UCSD-AML1 (cell line): ENCODE data around the gene PALM3.
"Not testable (repeated sequence)": the region's sequence is repeated elsewhere in the genome, so short reads cannot be mapped to it uniquely, and the experiment has no call there.

Experiments
- DNase-seq: peaks from one replicate; lab custom pipeline; 2025; ENCODE audit not compliant: unreplicated experiment; lab: John Stamatoyannopoulos, UW

PALM3 gene

GRCh38 chr19:14059652-14060155 is 2.2 kb downstream of the PALM3 start:
- DNase-seq, result no peak

GRCh38 chr19:14059093-14059480 is 2.8 kb downstream of the PALM3 start:
- peak; percentile 30 for DNase-seq

DNA sequence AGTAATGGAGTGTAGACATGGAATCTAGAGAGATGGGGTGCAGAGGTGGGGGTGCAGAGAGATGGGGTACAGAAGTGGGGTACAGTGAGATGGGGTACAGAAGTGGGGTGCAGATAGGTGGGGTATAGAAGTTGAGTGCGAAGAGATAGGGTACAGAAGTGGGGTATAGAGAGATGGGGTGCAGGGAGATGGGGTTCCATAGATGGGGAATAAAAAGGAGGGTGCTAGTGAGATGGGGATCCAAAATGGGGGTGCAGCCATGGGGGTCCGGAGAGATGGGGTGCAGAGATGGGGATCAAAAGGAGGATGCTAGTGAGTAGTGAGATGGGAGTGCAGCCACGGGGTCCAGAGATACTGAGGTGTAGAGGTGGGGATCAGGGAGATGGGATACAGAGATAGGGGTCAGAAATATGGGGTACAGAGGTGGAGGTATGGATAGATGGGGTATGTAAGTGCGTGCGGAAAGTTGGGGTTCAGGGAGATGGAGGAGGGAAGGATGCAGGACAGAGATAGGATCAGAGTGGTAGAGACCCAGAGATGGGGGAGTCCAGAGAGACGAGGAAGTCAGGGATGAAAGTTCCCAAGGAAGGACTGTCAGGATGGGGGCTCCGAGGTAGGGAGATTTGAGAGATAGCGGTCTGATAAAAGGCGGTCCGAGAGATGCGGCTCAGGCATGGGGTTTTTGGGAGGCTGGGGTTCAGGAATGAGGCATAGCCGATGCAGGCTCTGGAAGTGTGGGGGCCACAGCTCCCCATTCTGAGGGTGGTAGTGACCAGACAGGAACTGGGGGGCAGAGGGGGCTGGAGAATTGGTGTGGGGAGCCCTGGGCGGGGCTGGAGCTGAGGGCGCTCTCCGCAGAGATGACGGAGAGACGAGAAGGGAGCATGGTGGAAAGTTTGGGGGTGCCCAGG is 3.4 kb downstream of the PALM3 start:
- DNase-seq, result no peak

DNA sequence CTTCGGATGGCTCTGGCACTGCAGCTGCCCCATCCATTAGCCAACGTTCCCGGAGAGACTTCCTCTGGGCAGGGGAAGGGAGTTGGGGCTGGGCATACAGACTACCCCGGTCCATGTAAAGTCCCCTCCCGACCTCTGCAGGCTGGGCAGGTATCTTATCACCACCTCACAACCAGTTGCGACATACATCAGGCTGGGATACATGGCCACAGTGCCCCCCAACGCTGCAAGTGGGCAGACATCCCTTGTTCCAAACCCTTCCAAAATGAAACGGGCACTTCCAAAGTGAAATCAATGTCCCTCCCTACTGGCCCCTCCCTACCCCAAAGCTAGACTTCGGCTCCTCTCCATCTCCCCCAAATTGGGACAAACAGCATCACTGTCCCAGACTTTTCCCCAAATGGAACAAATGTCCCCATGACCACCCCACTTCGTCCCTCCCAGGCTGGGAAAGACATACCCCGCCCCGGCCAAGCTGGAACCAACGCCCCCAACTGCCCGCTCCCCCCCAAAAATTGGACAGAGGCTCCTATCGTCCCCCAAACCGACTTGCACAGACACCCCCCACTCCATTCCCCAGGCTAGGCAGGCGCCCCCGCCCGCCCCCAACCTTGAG is 5.0 kb downstream of the PALM3 start:
- no peak for DNase-seq

GRCh38 chr19:14056069-14056666 is 5.7 kb downstream of the PALM3 start:
- no peak for DNase-seq

DNA sequence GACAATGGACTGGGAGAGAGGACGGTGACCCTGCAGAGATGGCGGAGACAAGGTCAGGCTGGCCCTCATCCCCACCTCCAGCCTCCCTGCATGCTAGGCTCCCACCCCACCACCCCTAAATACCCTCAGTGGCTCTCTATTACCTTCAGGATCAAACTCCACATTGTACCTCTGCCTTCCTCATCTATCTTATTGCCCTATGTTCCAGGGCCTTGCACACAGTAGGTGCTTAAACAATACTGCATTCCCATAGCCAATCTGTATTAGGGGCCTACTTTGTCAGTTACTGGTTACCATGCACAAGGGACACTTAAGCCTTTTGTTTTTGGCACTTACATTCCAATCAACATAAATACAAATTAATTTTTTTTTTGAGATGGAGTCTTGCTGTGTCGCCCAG is 6.5 kb downstream of the PALM3 start:
- no peak for DNase-seq

- DNase-seq, result peak; percentile 41
Measured at GRCh38 chr19:14054721-14055120, 7.2 kb downstream of the PALM3 start.

- DNase-seq, result no peak
Measured at GRCh38 chr19:14054099-14054498, 7.8 kb downstream of the PALM3 start.

DNA sequence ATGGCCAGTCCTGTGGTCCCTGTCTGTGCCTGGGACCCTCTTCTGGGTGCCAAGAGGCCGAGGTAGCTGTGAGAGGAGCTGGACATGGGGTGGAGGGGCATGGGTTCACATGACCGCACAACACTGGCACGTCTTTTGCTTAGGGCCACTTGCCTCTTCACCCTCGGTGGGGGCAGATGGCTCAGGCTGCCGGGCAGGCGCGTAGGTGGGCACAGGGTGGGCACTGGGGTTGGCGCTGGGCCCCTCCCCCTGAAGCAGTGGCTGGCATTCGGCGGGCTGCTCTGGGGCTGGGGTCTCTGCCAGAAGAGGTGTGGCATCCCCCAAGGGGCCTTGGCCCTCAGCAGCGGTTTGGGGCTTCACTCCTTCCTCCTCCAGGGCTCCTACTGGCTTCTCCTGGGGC is 8.4 kb downstream of the PALM3 start:
- no peak for DNase-seq

DNA sequence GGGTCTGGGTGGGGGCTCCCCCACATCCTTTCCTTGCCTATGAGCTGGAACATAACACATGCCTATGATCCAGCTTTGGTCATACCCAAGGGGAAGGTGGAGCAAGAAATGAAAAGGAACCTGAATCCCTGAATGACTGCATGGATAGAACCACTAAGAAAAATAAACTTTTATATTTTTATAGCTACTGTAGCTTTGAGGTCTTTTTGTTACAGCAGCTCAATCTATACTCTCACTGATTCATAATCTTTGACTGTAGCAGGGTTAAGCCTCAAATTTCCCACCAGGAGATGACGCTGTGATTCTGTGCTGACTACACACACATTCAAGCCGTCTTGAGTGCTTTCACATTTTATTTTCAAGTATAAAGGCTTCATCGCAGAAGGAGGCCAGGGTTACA is 8.8 kb downstream of the PALM3 start:
- DNase-seq, result no peak

- DNase-seq, result no peak
Measured at GRCh38 chr19:14052470-14052869, 9.4 kb downstream of the PALM3 start.

- DNase-seq, result no peak
Measured at GRCh38 chr19:14051980-14052379, 9.9 kb downstream of the PALM3 start.

DNA sequence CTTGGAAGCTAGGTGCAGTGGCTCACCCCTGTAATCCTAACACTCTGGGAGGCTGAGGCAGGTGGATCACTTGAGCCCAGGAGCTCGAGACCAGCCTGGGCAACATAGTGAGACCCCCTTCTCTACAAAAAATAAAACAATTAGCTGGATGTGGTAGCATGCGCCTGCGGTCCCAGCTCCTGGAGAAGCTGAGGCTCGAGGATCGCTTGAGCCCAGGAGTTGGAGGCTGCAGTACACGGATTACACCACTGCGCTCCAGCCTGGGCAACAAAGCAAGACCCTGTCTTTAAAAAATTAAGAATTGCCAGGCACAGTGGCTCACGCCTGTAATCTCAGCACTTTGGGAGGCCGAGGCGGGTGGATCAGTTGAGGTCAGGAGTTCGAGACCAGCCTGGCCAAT is 10.9 kb downstream of the PALM3 start:
- DNase-seq, result not testable (repeated sequence)

GRCh38 chr19:14050512-14050911 is 11.4 kb downstream of the PALM3 start:
- no peak for DNase-seq

- peak; percentile 71 for DNase-seq
Measured at GRCh38 chr19:14048443-14049153, 13.3 kb downstream of the PALM3 start.

DNA sequence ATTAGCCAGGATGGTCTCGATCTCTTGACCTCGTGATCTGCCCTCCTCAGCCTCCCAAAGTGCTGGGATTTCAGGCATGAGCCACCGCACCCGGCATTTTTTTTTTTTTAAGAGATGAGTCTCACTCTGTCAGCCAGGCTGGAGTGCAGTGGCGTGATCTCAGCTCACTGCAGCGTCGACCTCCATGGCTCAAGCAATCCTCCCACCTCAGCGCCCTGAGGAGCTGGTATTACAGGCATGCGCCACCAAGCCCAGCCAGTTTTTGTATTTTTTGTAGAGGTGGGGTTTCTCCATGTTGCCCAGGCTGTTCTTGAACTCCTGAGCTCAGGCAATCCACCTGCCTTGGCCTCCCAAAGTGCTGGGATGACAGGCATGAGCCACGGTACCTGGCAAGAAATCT is 14.0 kb downstream of the PALM3 start:
- not testable (repeated sequence) for DNase-seq

- not testable (repeated sequence) for DNase-seq
Measured at GRCh38 chr19:14042659-14043608, 18.9 kb downstream of the PALM3 start.

DNA sequence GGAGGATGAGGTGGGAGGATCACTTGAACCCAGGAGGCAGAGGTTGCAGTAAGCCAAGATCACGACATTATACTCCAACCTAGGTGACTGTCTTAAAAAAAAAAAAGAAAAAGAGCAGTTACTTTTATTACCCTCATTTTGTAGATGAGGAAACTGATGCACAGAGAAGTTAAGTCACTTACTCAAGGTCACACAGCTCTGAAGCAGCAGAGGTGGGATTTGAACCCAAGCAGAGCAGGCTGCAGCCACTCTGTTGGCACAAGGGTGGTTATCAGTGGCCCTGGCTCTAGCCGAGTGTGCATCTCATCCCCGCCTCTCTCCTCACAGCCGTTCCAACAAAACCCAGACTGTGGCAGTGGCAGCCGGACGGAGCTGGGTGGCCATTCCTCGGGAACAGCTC is 22.7 kb downstream of the PALM3 start:
- no peak for DNase-seq

GRCh38 chr19:14035706-14036105 is 26.2 kb downstream of the PALM3 start:
- no peak for DNase-seq

- DNase-seq, result not testable (repeated sequence)
Measured at GRCh38 chr19:14035159-14035558, 26.7 kb downstream of the PALM3 start.
